ENCODE data around the gene CFTR.

DNA sequence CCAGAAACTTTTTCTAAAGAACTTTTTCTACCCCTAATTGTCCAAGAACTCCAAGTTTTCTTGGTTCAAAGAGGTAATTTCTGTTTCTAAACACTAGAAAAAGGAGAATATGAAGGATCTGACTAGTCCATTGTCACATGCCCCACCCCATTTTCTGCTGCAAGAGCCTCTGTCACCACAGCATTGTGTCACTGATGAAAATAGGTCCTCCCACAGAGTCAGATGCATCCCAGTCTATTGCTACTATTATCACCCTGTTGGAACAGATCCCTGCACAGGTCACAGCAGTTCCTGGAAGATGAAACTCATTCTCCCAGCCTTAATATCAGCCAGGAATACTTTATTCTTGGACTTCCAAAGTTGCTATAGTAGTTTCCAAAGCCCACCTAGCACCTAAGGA is 7.5 kb upstream of the CFTR start:
- TF ChIP-seq, protein P1, sequence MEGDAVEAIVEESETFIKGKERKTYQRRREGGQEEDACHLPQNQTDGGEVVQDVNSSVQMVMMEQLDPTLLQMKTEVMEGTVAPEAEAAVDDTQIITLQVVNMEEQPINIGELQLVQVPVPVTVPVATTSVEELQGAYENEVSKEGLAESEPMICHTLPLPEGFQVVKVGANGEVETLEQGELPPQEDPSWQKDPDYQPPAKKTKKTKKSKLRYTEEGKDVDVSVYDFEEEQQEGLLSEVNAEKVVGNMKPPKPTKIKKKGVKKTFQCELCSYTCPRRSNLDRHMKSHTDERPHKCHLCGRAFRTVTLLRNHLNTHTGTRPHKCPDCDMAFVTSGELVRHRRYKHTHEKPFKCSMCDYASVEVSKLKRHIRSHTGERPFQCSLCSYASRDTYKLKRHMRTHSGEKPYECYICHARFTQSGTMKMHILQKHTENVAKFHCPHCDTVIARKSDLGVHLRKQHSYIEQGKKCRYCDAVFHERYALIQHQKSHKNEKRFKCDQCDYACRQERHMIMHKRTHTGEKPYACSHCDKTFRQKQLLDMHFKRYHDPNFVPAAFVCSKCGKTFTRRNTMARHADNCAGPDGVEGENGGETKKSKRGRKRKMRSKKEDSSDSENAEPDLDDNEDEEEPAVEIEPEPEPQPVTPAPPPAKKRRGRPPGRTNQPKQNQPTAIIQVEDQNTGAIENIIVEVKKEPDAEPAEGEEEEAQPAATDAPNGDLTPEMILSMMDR (IDR thresholded peaks at IDR 0.05), result no peak
- TF ChIP-seq MAZ (IDR thresholded peaks at IDR 0.05; ENCODE audit: borderline replicate concordance, low read depth, low read length) (no peak), RAD21 (conservative IDR thresholded peaks at IDR 0.05 in 1 of 2, IDR thresholded peaks at IDR 0.05 in 1 of 2) (no peak)
- TF ChIP-seq, protein P2, sequence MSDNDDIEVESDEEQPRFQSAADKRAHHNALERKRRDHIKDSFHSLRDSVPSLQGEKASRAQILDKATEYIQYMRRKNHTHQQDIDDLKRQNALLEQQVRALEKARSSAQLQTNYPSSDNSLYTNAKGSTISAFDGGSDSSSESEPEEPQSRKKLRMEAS (IDR thresholded peaks at IDR 0.05), result no peak
